Spleen (tissue), 7 donors: ENCODE data around the gene LILRA2.

Source experiments
- CTCF ChIP-seq, 11 experiments: fragments of 200-600 bp in 7 of 11; fragments of 450-650 bp in 4 of 11; sonication (generic) in 4 of 11; IDR thresholded peaks in 8 of 11; conservative IDR thresholded peaks in 3 of 11; 1 replicate in 7 of 11; 2 replicates in 4 of 11; pipeline versions ENCODE4 v1.4.0 to v1.8.0; 2016 to 2021; ENCODE audit warnings: antibody characterized with exemption in 11 of 11, inconsistent platforms in 4 of 11, mild to moderate bottlenecking in 1 of 11
- POLR2A ChIP-seq, 3 donors: fragments of 450-650 bp; IDR thresholded peaks; one replicate each; pipeline ENCODE4 v1.5.1; 2017; ENCODE audit warnings: antibody characterized with exemption in 3 of 3, mild to moderate bottlenecking in 1 of 3
- POLR2AphosphoS5 ChIP-seq, 3 donors: sonication (generic); formaldehyde crosslinking; IDR thresholded peaks; one replicate each; pipeline ENCODE4 v1.5.1; 2017; ENCODE audit warnings: antibody characterized with exemption in 3 of 3
- donor health status: DM: no; HTN: no; CAD: no; lungs with moderate emphysema.
- donor health status: DM: no; HTN: no; CAD: no.
- donor health status: DM: no; HTN: no; CAD: no.

- TF ChIP-seq CTCF (IDR thresholded peaks at IDR 0.05 in 8 of 11, conservative IDR thresholded peaks at IDR 0.05 in 3 of 11) = no peak
- TF ChIP-seq POLR2A (IDR thresholded peaks at IDR 0.05) = no peak
- no peak for TF ChIP-seq POLR2AphosphoS5 (IDR thresholded peaks at IDR 0.05)
Measured at GRCh38 chr19:54586397-54586796, 12.8 kb downstream of the LILRA2 start.
